Activated CD8-positive, alpha-beta memory T cell treated with anti-CD3 and anti-CD28 coated beads, Interleukin-2, amount 50 U/mL, for 48 hours (primary cell): ENCODE results near the gene LMF2.

Experiments
- DNase-seq: peaks from one replicate; pipeline ENCODE4 v3.0.0-alpha.2; 2020

The LMF2 gene

GRCh38 chr22:50502628-50503474 is 4.7 kb downstream of the LMF2 start:
- DNase-seq: no peak

- no peak for DNase-seq
Observed at GRCh38 chr22:50502096-50502495, 5.4 kb downstream of the LMF2 start.

GRCh38 chr22:50500452-50500851 is 7.0 kb downstream of the LMF2 start:
- DNase-seq: no peak

GRCh38 chr22:50498322-50498890 is 9.1 kb downstream of the LMF2 start:
- DNase-seq: peak; percentile 80

GRCh38 chr22:50497093-50497492 is 10.4 kb downstream of the LMF2 start:
- DNase-seq: no peak

- no peak for DNase-seq
Observed at GRCh38 chr22:50490531-50491308, 16.8 kb downstream of the LMF2 start.

GRCh38 chr22:50489363-50490243 is 17.9 kb downstream of the LMF2 start:
- DNase-seq: no peak

- DNase-seq: no peak
Observed at GRCh38 chr22:50488886-50489285, 18.6 kb downstream of the LMF2 start.

- no peak for DNase-seq
Observed at GRCh38 chr22:50488006-50488677, 19.4 kb downstream of the LMF2 start.

- DNase-seq: no peak
Observed at GRCh38 chr22:50487290-50488005, 20.1 kb downstream of the LMF2 start.

- no peak for DNase-seq
Observed at GRCh38 chr22:50486561-50487289, 20.8 kb downstream of the LMF2 start, which contains the start of gene MIOX. Gene MIOX (plus strand): TSS chr22:50486859. CDS start chr22:50486898, 39 bp downstream.

GRCh38 chr22:50485221-50486131 is 22.0 kb downstream of the LMF2 start:
- DNase-seq: no peak

GRCh38 chr22:50483977-50484853 is 23.3 kb downstream of the LMF2 start:
- no peak for DNase-seq

- no peak for DNase-seq
Observed at GRCh38 chr22:50483556-50483955, 23.9 kb downstream of the LMF2 start.

- no peak for DNase-seq
Observed at GRCh38 chr22:50483106-50483505, 24.4 kb downstream of the LMF2 start.

- no peak for DNase-seq
Observed at GRCh38 chr22:50482107-50483074, 25.1 kb downstream of the LMF2 start.

- peak; percentile 81 for DNase-seq
Observed at GRCh38 chr22:50481440-50482106, 25.9 kb downstream of the LMF2 start, which contains the start of gene ADM2. Gene ADM2 (plus strand): TSS chr22:50481543. CDS start chr22:50481848, 305 bp downstream.
